ENCODE data around the gene B9D1.

Gene B9D1

DNA sequence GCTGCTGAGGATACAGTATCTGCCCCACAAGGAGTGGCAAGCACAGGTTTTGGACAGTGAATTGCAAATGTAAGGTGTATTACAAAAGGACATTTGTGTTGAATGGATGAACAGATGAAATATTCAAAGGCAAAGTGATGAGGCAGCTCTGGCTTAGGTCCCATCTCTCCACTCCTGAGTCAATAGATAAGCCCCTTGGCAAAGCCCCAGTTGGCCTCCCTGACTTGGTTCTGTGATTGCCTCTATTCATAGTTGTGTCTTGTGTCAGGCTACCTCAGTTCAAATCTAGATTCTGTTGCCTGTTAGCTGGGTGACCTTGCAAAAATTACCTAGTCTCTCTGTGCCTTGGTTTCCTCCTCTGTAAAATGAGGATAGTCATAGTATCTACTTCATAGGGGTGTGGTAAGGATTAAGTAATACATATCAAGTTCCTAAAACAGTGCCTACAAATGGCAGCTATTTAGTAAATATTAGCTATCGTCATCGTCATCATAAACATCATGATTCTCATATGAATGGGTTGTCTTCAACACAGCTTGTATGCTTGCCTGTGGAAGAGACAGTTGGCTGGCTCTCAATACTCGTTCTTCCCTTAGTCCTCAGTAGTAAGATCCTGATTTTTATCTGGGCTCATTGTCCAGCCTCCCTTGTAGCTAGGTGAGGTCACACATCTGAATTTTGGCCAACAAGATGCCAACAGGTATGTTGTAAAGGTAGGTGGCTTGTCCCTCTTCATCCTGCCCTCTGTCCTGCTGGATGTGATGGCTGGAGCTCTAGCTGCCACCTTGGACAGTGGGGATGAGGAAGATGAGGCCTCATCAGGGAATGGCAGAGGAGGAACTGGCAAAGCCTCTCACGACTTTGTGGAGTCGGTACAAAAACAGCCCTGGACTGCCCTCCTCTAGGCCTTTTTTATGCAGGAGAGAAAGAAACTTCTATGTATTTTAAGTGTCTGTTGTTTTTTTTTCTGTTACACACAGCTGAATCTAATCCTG is 26.6 kb upstream of the B9D1 start:
- DNase-seq = peak; percentile 19

DNA sequence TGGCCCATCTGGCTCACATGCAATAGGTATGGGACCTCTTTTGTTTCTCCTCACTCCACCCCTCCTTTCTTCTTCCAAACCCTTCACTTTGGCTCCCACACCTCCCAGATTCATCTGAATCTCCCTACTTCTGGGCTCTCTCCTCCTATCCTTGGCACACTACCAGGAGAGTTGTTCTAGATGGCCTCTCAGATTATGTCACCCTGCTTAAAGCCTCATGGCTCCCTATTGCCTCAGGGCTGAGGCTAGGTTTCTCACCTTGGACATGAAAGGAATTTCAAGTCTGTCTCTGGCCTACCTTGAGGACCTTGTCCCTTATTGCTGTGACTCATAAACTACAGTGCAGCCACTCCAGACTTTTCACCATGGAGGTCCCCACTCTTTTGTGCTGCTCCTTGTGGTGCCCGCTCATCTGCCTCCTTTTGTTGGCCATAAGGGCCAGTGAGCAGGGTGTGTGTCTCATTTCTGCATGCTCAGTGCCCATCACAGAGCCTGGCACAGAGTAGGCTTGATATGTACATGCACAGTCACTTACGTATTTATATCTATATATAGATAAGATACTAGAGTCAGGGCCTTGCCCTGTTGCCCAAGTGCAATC is 25.5 kb upstream of the B9D1 start:
- peak; percentile 88 for DNase-seq

DNA sequence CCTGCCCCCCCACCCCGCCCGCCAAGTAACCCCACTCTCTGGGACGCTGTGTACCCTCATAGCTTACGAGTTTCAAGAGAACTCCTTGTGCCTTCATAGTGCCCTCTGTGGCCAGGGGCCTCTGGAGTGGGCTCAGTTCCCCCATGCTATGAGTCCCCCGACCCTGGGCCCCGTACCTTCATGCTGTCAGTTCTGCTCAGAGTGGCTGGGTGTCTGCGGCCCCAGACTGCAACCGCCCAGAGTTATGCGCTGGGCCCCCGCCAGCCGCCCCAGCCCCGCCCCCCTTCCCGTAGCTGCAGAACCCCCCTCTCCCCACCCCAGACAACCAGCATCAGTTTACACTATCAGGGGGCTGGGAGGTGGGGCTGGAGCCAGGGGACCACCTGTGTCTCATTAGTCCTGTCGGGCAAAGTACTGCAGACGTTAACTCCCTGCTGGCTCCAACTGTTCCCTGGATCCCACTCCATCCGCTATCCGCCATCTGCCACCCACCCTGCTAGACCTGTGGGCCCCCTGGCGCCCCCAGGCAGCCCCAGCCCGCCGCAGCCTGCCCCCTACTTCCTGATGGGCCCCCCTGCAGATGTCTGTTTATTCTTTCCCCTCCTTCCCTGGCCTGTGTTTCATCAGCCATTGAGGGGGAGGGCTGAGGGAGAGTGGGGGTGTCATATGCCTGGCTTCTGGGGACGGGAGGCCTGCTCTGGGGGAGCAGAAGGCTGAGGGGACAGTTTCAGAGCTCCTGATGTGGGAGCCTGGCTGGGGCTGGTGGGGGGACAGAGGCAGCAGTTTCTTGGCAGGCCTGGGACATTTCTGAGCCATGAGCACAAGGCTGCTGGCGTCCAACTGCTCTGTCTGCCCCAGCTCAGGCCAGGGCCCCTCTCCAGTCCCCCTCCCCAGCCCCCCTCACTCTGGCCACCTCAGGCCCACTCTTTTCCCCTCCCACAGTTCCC is 24.7 kb upstream of the B9D1 start, which contains the start of gene MFAP4:
Gene MFAP4 (minus strand): TSS at position 217 of the 947 bp plus-strand sequence. CDS start 35 bp downstream, at position 182.
- peak; percentile 98 for DNase-seq

DNA sequence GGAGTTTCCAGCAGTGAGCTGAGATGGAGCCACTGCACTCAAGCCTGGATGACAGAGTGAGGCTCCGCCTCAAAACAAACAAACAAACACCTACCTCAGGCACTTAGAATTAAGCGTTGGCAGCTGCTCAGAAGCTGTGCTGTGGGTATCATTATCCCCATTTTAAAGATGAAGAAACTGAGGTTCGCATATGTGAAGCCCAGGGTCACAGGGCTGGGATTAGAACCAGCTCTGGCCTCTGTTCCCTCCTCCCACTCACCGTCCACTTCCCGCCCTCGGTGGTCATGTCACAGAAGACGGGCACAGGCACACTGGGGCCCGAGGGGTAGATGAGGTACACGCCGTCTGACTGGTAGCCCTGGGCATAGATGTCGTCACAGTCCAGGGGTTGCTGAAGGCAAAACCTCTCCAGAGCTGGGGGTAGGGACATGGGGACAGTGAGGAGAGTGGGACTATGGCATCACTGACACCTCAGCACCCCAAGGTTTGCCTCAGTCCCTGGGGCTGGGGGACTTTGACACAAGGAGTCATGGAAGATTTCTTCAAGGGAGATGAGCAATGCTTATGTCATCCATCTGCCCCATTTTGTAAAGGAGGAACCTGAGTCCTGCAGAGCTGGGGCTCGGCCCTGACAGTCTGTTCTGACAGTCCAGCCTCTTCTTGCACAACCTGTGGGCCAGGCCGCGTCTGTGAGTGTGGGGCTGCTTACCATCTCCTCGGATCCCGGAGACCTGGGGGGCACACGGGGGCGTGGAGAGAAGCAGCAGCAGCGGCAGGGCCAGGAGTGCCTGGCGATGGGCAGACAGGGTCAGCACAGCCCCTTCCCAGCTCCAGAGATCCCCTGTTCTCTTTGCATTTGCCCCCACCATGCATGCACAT is 23.8 kb upstream of the B9D1 start:
- DNase-seq = peak; percentile 88

DNA sequence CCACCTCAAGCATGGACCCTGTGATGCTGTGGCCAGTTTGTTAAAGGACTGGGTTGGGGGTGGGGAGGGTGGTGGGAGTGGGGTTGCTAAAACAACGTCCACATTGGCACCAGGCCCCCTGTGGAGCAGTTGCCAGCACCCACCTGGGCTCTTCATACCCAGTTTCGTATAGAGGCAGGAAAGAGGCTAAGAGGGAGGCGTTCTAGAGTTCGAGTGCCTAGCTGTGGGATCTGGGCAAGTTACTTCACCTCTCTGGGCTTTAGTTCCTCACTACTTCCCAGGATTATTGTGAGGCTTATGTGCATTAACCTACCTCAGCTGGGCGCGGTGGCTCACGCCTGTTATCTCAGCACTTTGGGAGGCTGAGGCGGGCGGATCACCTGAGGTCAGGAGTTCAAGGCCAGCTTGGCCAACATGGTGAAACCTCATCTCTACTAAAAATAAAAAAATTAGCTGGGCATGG is 23.0 kb upstream of the B9D1 start:
- no peak for DNase-seq

DNA sequence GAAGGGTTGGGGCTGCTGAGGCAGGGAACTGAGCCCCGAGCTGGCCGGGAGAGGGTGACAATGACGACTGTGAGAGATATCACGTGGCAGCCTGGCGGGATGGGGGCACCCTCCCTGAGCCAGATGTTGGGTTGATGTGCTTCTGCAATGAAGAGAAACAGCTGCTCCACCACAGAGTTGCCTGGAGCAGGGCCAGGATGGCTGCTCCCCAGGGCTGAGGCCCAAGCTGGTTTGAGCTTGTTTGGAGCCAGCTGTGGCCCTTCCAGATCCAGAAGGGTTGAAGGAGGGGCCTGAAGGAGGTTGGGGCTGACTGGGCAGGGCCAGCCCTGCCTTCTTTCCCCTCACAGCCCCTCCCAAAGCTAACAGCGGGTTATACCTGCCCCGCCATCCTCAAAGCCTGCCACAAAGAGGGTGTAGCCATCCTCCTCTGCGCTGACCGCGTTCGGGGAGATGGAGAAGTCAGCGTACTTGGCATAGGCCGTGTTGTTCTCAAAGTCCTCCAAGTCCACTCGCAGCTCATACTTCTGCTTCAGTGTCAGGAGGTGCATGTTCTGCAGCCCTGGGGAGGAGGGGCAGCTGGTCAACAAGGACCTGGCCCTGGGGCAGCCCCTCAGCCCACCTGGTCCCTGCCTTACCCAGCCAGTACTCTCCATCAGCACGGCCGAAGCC is 22.3 kb upstream of the B9D1 start:
- DNase-seq = peak; percentile 91

DNA sequence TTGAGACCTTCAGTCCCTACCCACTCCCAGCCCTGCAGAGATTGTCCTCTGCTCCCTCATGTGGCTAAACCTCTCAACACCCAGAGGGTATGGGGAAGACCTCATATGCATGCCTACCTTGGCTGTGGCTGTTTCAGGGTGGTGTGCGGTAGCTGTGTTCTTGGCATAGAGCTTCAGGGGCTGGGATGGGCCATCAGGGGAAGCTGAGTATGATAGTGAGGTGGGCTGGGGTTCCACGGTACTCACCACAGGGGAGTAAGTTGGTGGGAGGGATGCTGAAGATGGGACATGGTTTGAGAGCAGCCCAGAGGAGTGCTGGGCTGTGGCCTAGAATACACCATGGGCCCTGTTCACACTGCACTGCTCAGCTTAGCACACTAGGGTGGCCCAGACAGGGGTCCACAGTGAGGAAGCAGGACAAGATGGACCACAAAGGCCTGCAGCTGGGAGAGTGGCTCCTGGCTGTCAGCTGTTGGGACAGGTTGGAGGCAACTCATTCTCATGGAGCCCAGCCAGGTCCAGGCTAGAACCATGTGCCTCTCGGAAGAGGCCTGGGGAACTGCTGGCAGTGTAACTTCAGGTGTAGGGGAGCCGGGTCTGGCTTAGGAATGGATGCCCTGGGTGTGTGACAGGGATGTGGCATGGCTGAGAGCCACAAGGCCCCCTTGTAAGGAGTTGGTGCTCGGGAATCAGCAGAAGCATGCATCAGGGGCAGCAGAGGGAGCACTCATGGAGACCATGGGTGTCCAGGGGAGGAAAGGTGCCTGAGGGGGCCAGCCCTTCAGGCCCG is 21.4 kb upstream of the B9D1 start:
- DNase-seq = no peak

DNA sequence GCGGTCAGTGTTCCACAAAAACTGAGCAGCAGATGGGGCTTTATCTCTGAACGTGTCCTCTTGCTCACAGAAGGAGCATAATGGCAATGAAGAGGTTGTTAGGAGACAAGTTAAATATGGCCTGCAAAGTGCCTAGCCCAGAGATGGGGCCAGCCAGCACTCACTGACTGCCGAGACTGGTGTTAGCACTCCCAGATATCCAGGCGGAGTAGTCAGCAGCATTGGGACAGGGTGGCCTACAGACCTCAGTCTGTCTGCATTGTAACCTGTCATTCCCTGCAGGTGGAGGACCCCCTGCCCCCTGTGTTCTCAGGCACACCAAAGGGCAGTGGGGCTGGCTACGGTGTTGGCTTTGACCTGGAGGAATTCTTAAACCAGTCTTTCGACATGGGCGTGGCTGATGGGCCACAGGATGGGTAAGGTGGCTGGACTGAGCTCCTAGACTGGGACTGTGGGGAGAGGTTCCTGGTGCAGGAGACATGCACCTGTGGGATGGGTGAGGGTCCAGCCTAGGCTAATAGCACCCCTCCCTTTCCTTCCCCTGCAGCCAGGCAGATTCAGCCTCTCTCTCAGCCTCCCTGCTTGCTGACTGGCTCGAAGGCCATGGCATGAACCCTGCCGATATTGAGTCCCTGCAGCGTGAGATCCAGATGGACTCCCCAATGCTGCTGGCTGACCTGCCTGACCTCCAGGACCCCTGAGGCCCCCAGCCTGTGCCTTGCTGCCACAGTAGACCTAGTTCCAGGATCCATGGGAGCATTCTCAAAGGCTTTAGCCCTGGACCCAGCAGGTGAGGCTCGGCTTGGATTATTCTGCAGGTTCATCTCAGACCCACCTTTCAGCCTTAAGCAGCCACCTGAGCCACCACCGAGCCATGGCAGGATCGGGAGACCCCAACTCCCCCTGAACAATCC is 20.3 kb upstream of the B9D1 start:
- DNase-seq = no peak

DNA sequence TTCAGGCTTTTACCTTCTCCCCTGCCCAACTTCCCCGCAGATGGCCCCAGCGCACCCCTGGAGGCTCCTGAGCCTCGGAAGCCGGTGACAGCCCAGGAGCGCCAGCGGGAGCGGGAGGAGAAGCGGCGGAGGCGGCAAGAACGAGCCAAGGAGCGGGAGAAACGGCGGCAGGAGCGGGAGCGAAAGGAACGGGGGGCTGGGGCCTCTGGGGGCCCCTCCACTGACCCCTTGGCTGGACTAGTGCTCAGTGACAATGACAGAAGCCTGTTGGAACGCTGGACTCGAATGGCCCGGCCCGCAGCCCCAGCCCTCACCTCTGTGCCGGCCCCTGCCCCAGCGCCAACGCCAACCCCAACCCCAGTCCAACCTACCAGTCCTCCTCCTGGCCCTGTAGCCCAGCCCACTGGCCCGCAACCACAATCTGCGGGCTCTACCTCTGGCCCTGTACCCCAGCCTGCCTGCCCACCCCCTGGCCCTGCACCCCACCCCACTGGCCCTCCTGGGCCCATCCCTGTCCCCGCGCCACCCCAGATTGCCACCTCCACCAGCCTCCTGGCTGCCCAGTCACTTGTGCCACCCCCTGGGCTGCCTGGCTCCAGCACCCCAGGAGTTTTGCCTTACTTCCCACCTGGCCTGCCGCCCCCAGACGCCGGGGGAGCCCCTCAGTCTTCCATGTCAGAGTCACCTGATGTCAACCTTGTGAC is 19.4 kb upstream of the B9D1 start:
- DNase-seq = no peak

DNA sequence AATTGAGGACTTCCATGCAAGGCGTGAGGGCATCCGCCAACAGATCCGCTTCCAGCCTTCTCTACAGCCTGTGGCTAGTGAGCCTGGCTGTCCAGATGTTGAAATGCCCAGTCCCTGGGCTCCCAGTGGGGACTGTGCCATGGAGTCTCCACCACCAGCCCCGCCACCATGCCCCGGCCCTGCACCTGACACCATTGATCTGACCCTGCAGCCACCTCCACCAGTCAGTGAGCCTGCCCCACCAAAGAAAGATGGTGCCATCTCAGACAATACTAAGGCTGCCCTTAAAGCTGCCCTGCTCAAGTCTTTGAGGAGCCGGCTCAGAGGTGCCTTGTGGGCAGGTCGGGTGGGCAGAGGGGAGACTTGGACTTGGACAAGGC is 18.8 kb upstream of the B9D1 start:
- DNase-seq = no peak

DNA sequence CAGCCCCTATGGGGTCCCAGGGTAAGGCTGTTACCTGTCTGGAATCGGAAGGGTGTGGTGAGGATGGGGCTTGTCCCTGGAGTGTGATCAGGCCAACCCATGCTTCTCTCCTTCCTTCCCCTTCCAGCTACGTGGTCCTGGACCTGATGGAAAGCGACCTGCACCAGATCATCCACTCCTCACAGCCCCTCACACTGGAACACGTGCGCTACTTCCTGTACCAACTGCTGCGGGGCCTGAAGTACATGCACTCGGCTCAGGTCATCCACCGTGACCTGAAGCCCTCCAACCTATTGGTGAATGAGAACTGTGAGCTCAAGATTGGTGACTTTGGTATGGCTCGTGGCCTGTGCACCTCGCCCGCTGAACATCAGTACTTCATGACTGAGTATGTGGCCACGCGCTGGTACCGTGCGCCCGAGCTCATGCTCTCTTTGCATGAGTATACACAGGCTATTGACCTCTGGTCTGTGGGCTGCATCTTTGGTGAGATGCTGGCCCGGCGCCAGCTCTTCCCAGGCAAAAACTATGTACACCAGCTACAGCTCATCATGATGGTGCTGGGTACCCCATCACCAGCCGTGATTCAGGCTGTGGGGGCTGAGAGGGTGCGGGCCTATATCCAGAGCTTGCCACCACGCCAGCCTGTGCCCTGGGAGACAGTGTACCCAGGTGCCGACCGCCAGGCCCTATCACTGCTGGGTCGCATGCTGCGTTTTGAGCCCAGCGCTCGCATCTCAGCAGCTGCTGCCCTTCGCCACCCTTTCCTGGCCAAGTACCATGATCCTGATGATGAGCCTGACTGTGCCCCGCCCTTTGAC is 18.2 kb upstream of the B9D1 start:
- DNase-seq = no peak

DNA sequence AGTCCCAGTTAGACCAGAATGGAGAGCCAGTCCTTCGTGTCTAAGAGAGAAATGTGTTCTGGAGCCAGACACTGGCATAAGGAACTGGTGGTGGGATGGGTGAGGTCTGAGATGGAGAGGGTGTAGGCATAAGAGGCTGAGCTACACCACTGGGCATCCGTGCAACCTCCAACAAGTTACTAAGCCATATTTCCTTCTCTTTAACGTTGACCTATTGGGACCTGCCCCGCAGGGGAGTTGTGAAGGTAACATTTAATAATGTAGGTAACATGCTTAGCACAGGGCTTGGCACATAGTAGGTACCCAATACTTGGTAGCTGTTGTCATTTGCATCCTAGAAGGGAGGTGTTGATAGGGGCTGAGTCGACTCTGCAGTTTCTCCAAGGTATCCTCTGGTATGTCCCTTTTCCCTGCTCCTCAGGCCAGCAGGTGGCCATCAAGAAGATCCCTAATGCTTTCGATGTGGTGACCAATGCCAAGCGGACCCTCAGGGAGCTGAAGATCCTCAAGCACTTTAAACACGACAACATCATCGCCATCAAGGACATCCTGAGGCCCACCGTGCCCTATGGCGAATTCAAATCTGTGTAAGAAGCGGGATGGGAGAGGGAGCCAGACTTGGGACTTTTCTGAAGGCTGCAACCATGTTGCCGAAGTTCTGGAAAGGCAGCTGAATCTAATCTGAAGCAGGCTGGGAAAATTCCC is 17.0 kb upstream of the B9D1 start:
- no peak for DNase-seq

DNA sequence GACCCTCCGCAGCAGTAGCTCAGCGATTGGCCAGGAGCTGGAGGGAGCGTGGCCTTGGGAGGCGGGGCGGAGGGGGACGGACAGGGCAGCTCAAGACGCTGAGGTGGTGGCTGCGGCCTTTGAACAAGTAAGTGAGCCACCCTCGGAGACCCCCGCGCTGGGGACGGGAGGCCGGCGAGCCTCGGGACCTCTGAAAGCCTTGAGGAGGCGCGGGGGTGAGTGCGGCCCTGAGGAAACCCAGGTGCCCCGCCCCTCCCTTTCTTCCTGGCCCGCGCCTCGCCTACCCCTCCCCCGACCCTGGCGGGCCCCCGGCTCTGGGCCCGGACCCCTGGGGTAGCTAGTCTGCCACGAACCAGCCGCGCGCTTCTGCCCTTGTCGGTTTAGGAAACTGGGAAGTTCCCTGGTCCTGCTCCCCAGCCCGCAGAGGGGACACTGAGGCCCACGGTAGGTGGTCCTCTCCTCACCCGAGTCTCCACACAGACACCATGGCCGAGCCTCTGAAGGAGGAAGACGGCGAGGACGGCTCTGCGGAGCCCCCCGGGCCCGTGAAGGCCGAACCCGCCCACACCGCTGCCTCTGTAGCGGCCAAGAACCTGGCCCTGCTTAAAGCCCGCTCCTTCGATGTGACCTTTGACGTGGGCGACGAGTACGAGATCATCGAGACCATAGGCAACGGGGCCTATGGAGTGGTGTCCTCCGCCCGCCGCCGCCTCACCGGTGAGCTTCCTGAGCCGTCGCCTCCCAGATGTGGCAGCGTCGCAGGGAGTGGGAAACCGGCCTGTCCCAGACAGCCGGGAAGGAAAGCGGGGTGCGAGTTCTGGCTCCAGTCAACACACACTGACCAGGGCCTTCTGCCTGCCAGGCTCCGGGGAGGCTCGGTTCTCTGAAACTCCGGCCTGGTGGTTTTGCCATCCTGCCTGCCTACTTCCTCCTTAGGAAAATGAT is 16.2 kb upstream of the B9D1 start, which contains the start of gene MAPK7:
Gene MAPK7 (plus strand): TSS at position 83 of the 945 bp plus-strand sequence. CDS start 403 bp downstream, at position 486.
- no peak for DNase-seq

DNA sequence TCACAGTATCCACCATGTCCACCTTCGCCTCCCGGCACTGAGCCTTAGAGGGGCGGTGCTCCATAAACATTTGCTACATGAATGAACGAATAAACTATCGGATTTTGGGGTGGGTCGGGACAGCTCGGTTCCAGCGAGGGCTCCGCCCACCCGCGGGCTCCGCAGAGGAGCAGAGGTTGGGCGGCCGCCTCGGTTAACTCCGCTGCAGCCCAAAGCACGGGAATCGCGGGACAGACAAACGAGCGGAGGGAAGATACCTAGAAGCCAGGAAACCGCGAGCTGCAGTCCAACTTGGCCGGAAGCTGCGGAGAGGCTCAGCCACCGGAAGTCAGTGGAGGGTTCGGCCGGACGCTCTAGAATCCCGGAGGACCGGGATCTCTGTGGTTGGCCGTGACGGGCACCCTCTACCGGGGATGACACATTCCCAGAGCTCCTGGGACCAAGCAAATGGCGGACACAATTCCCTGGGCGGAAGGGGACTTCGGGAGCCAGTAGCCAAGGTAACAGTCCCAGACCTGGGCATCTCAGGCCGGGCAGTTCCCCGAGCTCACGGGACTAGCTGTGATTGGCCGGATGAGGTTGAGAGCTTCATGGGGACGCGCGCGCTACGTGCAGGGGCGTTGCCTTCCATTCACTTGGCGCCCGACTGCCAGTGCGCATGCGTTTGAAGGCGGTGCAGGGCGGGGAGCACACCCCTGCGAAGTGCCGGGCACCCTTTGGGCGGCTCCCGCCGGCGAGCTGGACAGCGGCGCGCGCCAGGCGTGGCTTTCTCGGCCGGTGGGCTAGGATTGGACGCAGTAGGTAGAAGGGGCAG is 15.3 kb upstream of the B9D1 start:
- DNase-seq = peak; percentile 99

DNA sequence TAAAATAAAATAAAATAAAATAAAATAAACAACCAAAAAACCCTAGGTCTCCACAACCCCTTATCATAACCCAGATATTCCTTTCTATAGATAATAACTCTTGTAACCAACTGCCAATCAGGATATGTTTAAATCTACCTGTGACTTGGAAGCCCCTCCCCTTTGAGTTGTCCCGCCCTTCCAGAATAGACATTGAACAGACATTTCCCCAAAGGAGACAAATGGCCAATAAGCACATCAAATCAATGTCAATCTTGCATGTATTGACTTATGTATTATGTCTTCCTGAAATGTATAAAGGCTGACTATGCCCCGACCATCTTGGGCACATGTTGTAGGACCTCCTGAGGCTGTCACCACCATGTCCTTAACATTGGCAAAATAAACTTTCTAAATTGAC is 14.3 kb upstream of the B9D1 start:
- no peak for DNase-seq
